Dendritic cell treated with granulocyte-macrophage colony-stimulating factor and Interleukin-4, amounts not matched to agents 40 ng/mL and 50 ng/mL, for 4 days (primary cell): ENCODE measurements around the gene TXNIP.
"Not testable (repeated sequence)": the region's sequence is repeated elsewhere in the genome, so short reads cannot be mapped to it uniquely, and the experiment has no call there.

Experiments used
- H3K27ac Mint-ChIP-seq: one replicate; pipeline ENCODE4 v1.8.0; 2022; ENCODE audit warnings: mild to moderate bottlenecking, mixed read lengths
- H3K27me3 Mint-ChIP-seq: one replicate; pipeline ENCODE4 v1.8.0; 2022; ENCODE audit warnings: mild to moderate bottlenecking, mixed read lengths
- H3K36me3 Mint-ChIP-seq: one replicate; pipeline ENCODE4 v1.8.0; 2022; ENCODE audit warnings: low read depth, mixed read lengths
- H3K4me1 Mint-ChIP-seq: one replicate; pipeline ENCODE4 v1.8.0; 2022; ENCODE audit warnings: low read depth, mixed read lengths
- H3K4me3 Mint-ChIP-seq: one replicate; pipeline ENCODE4 v1.8.0; 2022; ENCODE audit warnings: mild to moderate bottlenecking, moderate library complexity, mixed read lengths
- H3K9me3 Mint-ChIP-seq: one replicate; pipeline ENCODE4 v1.8.0; 2022; ENCODE audit warnings: mixed read lengths
- intact Hi-C: fragments of 100-400 bp; cut with micrococcal nuclease; formaldehyde crosslinking; loops from one replicate; pipeline ENCODE4 v1.15.0; 2022

The TXNIP gene

GRCh38 chr1:145996433-145997015 is at the start of gene TXNIP:
TSS of gene TXNIP (minus strand) at chr1:145996579. CDS start at chr1:145996266, 313 bp downstream.
- H3K4me3 Mint-ChIP-seq, result peak within 1 kb of the TSS; percentile 99
- H3K27me3 Mint-ChIP-seq, result no peaks in the 10 kb centered on the region
- H3K27ac Mint-ChIP-seq, result peak within 1 kb of the TSS; percentile 95
- peaks cover 63% of the 10 kb centered on the region for H3K36me3 Mint-ChIP-seq
- no peaks in the 10 kb centered on the region for H3K9me3 Mint-ChIP-seq
- intact Hi-C loops, result loop anchor here (1.0 kb wide), 2 partner anchors 11 to 17 kb away; no protein-coding TSS in a partner anchor
- H3K4me1 Mint-ChIP-seq, result peaks cover 43% of the 10 kb centered on the region

DNA sequence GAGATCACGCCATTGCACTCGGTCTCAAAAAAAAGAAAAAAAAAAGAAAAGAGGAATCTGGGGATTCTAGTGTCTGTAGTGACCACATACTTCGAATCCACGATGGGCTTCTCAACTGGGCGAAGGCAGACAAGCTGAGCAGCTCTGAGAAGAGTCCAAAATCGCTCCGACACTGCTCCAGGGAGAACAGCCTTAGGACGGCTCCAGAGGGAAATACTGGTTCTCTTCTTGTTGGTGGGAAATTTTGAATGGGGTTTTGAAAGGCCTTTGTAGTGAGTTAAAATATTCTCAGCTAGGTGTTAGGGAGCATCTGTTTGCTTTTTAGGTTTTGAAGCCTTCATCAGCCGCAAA is 43.4 kb upstream of the TXNIP start:
- Mint-ChIP-seq H3K27me3 (peaks cover 13% of the 10 kb centered on the region), H3K4me3 (no peak overlapping the region), H3K4me1 (peaks cover 42% of the 10 kb centered on the region), H3K27ac (peak overlapping the region; percentile 76), H3K36me3 (no peaks in the 10 kb centered on the region), H3K9me3 (no peaks in the 10 kb centered on the region)
- intact Hi-C loops, result no loop called here

- intact Hi-C loops, result no loop called here
- Mint-ChIP-seq H3K4me1 (peaks cover 44% of the 10 kb centered on the region), H3K36me3 (no peaks in the 10 kb centered on the region), H3K27me3 (peaks cover 13% of the 10 kb centered on the region), H3K4me3 (peak overlapping the region; percentile 79), H3K27ac (peak overlapping the region; percentile 87), H3K9me3 (no peaks in the 10 kb centered on the region)
Observed at GRCh38 chr1:146036965-146037646, 40.7 kb upstream of the TXNIP start.

GRCh38 chr1:146036241-146036964 is 40.0 kb upstream of the TXNIP start:
- Mint-ChIP-seq H3K27me3 (peaks cover 16% of the 10 kb centered on the region), H3K36me3 (no peaks in the 10 kb centered on the region), H3K27ac (no peak overlapping the region), H3K4me1 (peaks cover 44% of the 10 kb centered on the region), H3K9me3 (no peaks in the 10 kb centered on the region), H3K4me3 (peak overlapping the region; percentile 20)
- intact Hi-C loops, result no loop called here

- intact Hi-C loops, result no loop called here
- peak overlapping the region; percentile 53 for H3K27ac Mint-ChIP-seq
- H3K4me3 Mint-ChIP-seq, result peak overlapping the region; percentile 65
- H3K36me3 Mint-ChIP-seq, result no peaks in the 10 kb centered on the region
- peaks cover 10% of the 10 kb centered on the region for H3K27me3 Mint-ChIP-seq
- no peaks in the 10 kb centered on the region for H3K9me3 Mint-ChIP-seq
- peaks cover 42% of the 10 kb centered on the region for H3K4me1 Mint-ChIP-seq
Observed at GRCh38 chr1:146035048-146035423, 38.7 kb upstream of the TXNIP start.

DNA sequence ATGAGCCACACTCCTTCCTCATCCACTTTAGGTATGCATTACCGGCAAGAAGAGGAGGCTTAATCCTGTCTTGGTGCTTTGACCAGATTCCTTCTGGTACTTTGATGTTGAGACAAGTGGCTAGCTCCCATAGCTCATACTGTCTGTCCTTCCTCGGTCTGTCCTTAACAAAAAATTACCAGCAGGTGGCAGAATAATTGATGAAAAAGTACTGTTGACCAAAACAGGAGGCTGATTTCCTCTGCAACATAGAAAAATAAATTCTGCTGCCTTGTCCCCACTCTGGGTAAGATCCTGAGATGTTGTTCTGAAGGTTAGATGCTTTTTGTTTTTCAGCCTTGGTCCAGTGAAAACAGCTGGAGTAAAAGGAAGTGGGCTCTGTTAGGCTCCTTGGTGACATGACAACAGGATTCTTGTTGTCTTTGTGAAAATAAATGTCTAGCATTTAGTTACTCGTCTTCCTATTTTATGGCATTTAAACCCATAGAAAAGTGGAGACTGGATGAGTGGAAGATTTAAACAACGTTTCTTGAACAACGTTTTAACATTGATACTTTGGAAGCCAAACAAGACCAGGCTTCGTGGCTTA is 36.3 kb upstream of the TXNIP start:
- Mint-ChIP-seq H3K4me3 (no peak overlapping the region), H3K36me3 (no peaks in the 10 kb centered on the region)

GRCh38 chr1:146031476-146031875 is 35.1 kb upstream of the TXNIP start:
- no peaks in the 10 kb centered on the region for H3K9me3 Mint-ChIP-seq

More for the DNA sequence above, 36.3 kb upstream of the TXNIP start:
- Mint-ChIP-seq H3K27ac (no peak overlapping the region), H3K4me1 (peaks cover 26% of the 10 kb centered on the region), H3K9me3 (no peaks in the 10 kb centered on the region), H3K27me3 (peaks cover 7% of the 10 kb centered on the region)
- intact Hi-C loops, result no loop called here

GRCh38 chr1:146029117-146029516 is 32.7 kb upstream of the TXNIP start:
- intact Hi-C loops, result no loop called here

More at GRCh38 chr1:146031476-146031875, 35.1 kb upstream of the TXNIP start:
- intact Hi-C loops, result no loop called here
- H3K4me1 Mint-ChIP-seq, result peaks cover 15% of the 10 kb centered on the region
- no peaks in the 10 kb centered on the region for H3K36me3 Mint-ChIP-seq
- peaks cover 12% of the 10 kb centered on the region for H3K27me3 Mint-ChIP-seq
- H3K27ac Mint-ChIP-seq, result no peak overlapping the region
- no peak overlapping the region for H3K4me3 Mint-ChIP-seq

GRCh38 chr1:146026650-146027049 is 30.3 kb upstream of the TXNIP start:
- H3K4me3 Mint-ChIP-seq, H3K27ac Mint-ChIP-seq, H3K4me1 Mint-ChIP-seq, H3K36me3 Mint-ChIP-seq, H3K9me3 Mint-ChIP-seq, intact Hi-C loops: not testable (repeated sequence)
- H3K27me3 Mint-ChIP-seq, result peaks cover 11% of the 10 kb centered on the region

More at GRCh38 chr1:146029117-146029516, 32.7 kb upstream of the TXNIP start:
- H3K4me3 Mint-ChIP-seq, result no peak overlapping the region
- peaks cover 14% of the 10 kb centered on the region for H3K27me3 Mint-ChIP-seq
- H3K36me3 Mint-ChIP-seq, result no peaks in the 10 kb centered on the region
- no peaks in the 10 kb centered on the region for H3K4me1 Mint-ChIP-seq
- H3K27ac Mint-ChIP-seq, result no peak overlapping the region
- H3K9me3 Mint-ChIP-seq, result no peaks in the 10 kb centered on the region

DNA sequence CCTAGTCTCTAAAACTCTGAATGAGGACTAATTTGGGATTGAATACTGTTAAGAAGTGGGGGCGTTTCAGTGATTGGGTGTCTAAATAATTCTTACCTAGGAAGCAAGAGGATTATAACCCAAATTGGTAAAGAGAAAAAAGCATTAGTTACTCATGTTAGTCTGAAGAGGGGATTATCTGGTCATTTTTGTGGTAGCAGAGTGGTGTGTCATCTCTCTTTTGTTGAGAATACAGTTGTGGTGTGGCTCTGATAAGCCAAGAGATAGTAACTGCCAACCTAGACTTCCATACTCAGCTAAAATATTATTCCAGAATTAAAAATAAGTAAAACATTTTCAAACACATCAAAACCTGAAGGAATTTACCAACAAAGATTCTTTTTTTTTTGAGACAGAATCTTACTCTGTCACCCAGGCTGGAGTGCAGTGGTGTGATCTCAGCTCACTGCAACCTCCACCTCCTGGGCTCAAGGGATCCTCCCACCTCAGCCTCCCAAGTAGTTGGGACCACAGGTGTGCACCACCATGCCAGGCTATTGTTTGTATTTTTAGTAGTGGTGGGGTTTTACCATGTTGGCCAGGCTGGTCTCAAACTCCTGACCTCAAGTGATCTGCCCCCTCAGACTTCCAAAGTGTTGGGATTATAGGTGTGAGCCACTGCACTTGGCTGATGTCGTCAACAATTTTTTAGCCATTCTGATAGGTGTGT is 29.6 kb upstream of the TXNIP start:
- H3K27ac Mint-ChIP-seq, intact Hi-C loops, H3K4me1 Mint-ChIP-seq, H3K36me3 Mint-ChIP-seq, H3K4me3 Mint-ChIP-seq, H3K9me3 Mint-ChIP-seq: not testable (repeated sequence)
- H3K27me3 Mint-ChIP-seq, result peaks cover 14% of the 10 kb centered on the region

DNA sequence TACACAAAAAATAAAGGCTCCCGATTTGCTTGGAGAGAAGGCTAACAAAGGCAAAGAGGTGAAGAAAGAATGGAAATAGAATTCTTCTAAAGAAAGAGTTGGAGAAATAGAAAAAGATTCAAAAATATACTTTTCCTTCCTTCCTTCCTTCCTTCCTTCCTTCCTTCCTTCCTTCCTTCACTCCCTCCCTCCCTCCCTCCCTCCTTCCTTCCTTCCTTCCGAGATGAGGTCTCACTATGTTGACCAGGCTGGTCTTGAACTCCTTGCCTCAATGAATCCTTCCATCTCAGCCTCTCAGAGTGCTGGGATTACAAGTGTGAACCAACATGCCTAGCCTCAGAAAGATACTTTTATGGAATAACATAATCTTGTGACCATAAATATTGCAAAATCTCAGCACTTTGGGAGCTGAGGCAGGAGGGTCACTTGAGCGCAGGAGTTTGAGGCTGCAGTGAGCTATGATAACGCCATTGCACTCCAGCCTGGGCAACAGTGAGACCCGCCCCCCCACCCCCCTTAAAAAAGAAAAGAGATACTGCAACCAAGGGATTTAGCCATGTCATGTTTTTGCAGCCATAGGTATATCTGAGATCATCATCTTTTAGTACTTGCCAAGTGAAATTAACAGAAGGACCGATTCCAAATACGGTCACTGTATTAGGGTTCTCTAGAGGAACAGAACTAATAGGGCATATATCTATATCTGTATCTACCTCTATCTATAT is 26.2 kb upstream of the TXNIP start:
- H3K4me3 Mint-ChIP-seq, result no peak overlapping the region
- peaks cover 24% of the 10 kb centered on the region for H3K4me1 Mint-ChIP-seq
- peaks cover 40% of the 10 kb centered on the region for H3K27me3 Mint-ChIP-seq
- no peak overlapping the region for H3K27ac Mint-ChIP-seq
- no peaks in the 10 kb centered on the region for H3K9me3 Mint-ChIP-seq
- no peaks in the 10 kb centered on the region for H3K36me3 Mint-ChIP-seq
- intact Hi-C loops, result no loop called here

- H3K27me3 Mint-ChIP-seq, result peaks cover 41% of the 10 kb centered on the region
- no peak within 1 kb of the TSS for H3K27ac Mint-ChIP-seq
Observed at GRCh38 chr1:146021622-146022402, 25.4 kb upstream of the TXNIP start, which contains the start of gene HJV. TSS of gene HJV (minus strand) at chr1:146021735. CDS start at chr1:146020231, 1,504 bp downstream.

More at GRCh38 chr1:146021622-146022402, 25.4 kb upstream of the TXNIP start, which contains the start of gene HJV:
- Mint-ChIP-seq H3K9me3 (no peaks in the 10 kb centered on the region), H3K4me3 (no peak within 1 kb of the TSS), H3K36me3 (no peaks in the 10 kb centered on the region), H3K4me1 (peaks cover 24% of the 10 kb centered on the region)
- intact Hi-C loops, result no loop called here
